ENCODE measurements around the gene FAN1. TPM values are rescaled to one million over a fixed set of nuclear protein-coding genes. Genes with fewer than 3 reads are reported as not detected.

Gene FAN1
- total and polyA plus RNA-seq, 2 donors (not counting 3 experiments of a cell fraction or from before 2014, with no cell fraction given): 4.3 to 11.7 TPM

DNA sequence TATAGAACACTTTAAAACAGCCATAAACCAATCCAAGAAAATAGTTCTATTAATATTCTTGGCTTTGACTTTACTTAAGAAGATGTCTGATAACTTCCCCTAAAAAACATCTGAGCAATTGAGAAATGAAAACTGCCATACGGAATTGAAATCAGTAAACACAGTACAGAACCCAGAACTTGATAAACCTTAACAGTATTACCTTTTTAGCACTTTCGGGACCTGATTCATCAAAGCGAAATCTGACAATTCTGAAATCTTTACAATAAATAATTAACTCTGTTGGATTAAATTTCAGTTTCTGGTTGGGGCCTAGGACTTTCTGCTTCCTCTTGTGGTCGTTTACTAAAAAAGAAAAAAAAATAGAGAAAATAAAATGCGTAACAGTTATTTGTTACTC, 70.4 kb downstream of the FAN1 start:
- H3K79me2 ChIP-seq (ENCODE audit: control insufficient read depth, insufficient read depth, low read length): peaks cover 61% of the 10 kb centered on the region
- no peak overlapping the region for H3K4me3 ChIP-seq (replicated peaks in 1 of 3; ENCODE audit: insufficient read depth in 1 of 3, low read depth in 1 of 3, low read length in 3 of 3)
- intact Hi-C loops (cut with micrococcal nuclease) (no loop called here), dilution Hi-C loops (cut with MboI; ENCODE audit: extremely low pct_ligation_motif_present, low sequenced_read_pairs) (no loop called here)
- H3K9me3 ChIP-seq (replicated peaks; ENCODE audit: control insufficient read depth, insufficient read depth, low read length): no peaks in the 10 kb centered on the region
- peaks cover 18 to 49% of the 10 kb centered on the region in 2 experiments for H3K36me3 ChIP-seq (ENCODE audit: control insufficient read depth in 2 of 2, extremely low read depth in 1 of 2, insufficient read depth in 2 of 2, low read length in 2 of 2)
- FAIRE-seq: no peak
- no peak overlapping the region for H3K4me2 ChIP-seq (ENCODE audit: insufficient read depth, low read length)
- H3K27me3 ChIP-seq (ENCODE audit: control insufficient read depth in 2 of 2, insufficient read depth in 2 of 2, low read length in 2 of 2): no peaks in the 10 kb centered on the region
- no peak overlapping the region for H3K27ac ChIP-seq (ENCODE audit: insufficient read depth, low read depth, low read length)
- TF ChIP-seq MYC (IDR thresholded peaks at IDR 0.05; ENCODE audit: low read depth, low read length): no peak
- BruUV-seq (replicated peaks): no TSS peak
- ChIA-PET CTCF (interaction anchor here (0.7 to 6.3 kb wide), 4 partner anchors 10 to 154 kb away, joined by 3 to 90 read pairs (median 4); no protein-coding TSS in a partner anchor), POLR2A (interaction anchor here (0.6 kb wide), 1 partner anchor 10 kb away, joined by 3 read pairs; no protein-coding TSS in a partner anchor)
- no peak for DNase-seq (ENCODE audit: low read depth, low spot score)
- no peak overlapping the region for H2AFZ ChIP-seq (ENCODE audit: low read depth, low read length)
- peaks cover 4% of the 10 kb centered on the region for H4K20me1 ChIP-seq (replicated peaks; ENCODE audit: control insufficient read depth, extremely low read depth, insufficient read depth, low read length)
- no peak overlapping the region for H3K9ac ChIP-seq (replicated peaks; ENCODE audit: extremely low read depth, insufficient read depth, low read length)
- H3K4me1 ChIP-seq (ENCODE audit: control insufficient read depth, extremely low read depth, insufficient read depth, low read length): no peaks in the 10 kb centered on the region
- H3K9me1 ChIP-seq (replicated peaks; ENCODE audit: control insufficient read depth, extremely low read depth, insufficient read depth, low read length): no peaks in the 10 kb centered on the region

DNA sequence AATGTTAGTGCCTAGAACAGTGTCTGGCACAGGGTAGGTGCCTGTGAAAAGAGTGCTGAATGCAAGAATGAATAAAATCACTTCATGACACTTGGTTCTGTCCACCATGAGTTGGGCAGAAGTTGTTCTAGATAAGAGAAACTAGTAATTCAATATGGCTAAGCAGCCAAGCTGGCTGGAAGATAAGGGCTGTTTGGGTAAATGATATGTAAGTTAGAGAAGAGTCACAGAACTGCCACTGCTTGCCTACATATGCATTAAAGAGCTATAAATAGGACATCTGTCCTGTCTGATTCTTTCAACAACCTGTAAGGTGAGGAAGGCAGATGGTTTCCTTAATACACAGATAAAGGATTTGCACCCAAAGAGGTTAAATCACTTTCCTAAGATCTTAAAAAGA, 74.6 kb downstream of the FAN1 start:
- H3K9me1 ChIP-seq (replicated peaks; ENCODE audit: control insufficient read depth, extremely low read depth, insufficient read depth, low read length): no peaks in the 10 kb centered on the region
- H3K4me2 ChIP-seq (ENCODE audit: insufficient read depth, low read length): no peak overlapping the region
- H3K9ac ChIP-seq (replicated peaks; ENCODE audit: extremely low read depth, insufficient read depth, low read length): no peak overlapping the region
- intact Hi-C loops (cut with micrococcal nuclease) (no loop called here), dilution Hi-C loops (cut with MboI; ENCODE audit: extremely low pct_ligation_motif_present, low sequenced_read_pairs) (no loop called here)
- no peak overlapping the region for H3K4me3 ChIP-seq (replicated peaks in 1 of 3; ENCODE audit: insufficient read depth in 1 of 3, low read depth in 1 of 3, low read length in 3 of 3)
- no peaks in the 10 kb centered on the region for H3K9me3 ChIP-seq (replicated peaks; ENCODE audit: control insufficient read depth, insufficient read depth, low read length)
- no peak overlapping the region for H3K27ac ChIP-seq (ENCODE audit: insufficient read depth, low read depth, low read length)
- H3K27me3 ChIP-seq (ENCODE audit: control insufficient read depth in 2 of 2, insufficient read depth in 2 of 2, low read length in 2 of 2): no peaks in the 10 kb centered on the region
- peaks cover 71% of the 10 kb centered on the region for H3K79me2 ChIP-seq (ENCODE audit: control insufficient read depth, insufficient read depth, low read length)
- TF ChIP-seq MYC (IDR thresholded peaks at IDR 0.05; ENCODE audit: low read depth, low read length) (no peak), FOS (IDR thresholded peaks at IDR 0.05; ENCODE audit: borderline replicate concordance, insufficient read depth, low read length) (no peak), POLR2A (IDR thresholded peaks at IDR 0.05; ENCODE audit: low read depth, low read length) (no peak), POLR2AphosphoS5 (IDR thresholded peaks at IDR 0.05; ENCODE audit: insufficient read depth, low read depth, low read length) (no peak), GATA2 (IDR thresholded peaks at IDR 0.05; ENCODE audit: insufficient read depth, insufficient read length, low read depth, low read length) (no peak), EZH2 (IDR thresholded peaks at IDR 0.05; ENCODE audit: borderline replicate concordance, low read depth, low read length, severe bottlenecking) (no peak), JUN (IDR thresholded peaks at IDR 0.05; ENCODE audit: borderline replicate concordance, insufficient read depth, insufficient read length, low read depth) (no peak)
- TF ChIP-seq, protein P1, sequence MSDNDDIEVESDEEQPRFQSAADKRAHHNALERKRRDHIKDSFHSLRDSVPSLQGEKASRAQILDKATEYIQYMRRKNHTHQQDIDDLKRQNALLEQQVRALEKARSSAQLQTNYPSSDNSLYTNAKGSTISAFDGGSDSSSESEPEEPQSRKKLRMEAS (IDR thresholded peaks at IDR 0.05; ENCODE audit: insufficient read depth, insufficient read length): no peak
- TF ChIP-seq, protein P2, sequence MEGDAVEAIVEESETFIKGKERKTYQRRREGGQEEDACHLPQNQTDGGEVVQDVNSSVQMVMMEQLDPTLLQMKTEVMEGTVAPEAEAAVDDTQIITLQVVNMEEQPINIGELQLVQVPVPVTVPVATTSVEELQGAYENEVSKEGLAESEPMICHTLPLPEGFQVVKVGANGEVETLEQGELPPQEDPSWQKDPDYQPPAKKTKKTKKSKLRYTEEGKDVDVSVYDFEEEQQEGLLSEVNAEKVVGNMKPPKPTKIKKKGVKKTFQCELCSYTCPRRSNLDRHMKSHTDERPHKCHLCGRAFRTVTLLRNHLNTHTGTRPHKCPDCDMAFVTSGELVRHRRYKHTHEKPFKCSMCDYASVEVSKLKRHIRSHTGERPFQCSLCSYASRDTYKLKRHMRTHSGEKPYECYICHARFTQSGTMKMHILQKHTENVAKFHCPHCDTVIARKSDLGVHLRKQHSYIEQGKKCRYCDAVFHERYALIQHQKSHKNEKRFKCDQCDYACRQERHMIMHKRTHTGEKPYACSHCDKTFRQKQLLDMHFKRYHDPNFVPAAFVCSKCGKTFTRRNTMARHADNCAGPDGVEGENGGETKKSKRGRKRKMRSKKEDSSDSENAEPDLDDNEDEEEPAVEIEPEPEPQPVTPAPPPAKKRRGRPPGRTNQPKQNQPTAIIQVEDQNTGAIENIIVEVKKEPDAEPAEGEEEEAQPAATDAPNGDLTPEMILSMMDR (IDR thresholded peaks at IDR 0.05; ENCODE audit: extremely low read depth in 1 of 2, insufficient read depth in 1 of 2, low read depth in 1 of 2, low read length in 2 of 2): no peak
- FAIRE-seq: no peak
- BruUV-seq (replicated peaks): no TSS peak
- DNase-seq (ENCODE audit: low read depth, low spot score): no peak
- H2AFZ ChIP-seq (ENCODE audit: low read depth, low read length): no peak overlapping the region
- peaks cover 3% of the 10 kb centered on the region for H4K20me1 ChIP-seq (replicated peaks; ENCODE audit: control insufficient read depth, extremely low read depth, insufficient read depth, low read length)
- POLR2A ChIA-PET: interaction anchor here (1.6 to 2.0 kb wide), 2 partner anchors 10 to 13 kb away, joined by 4 to 6 read pairs; partner anchors contain the start of gene MTMR10
- CTCF ChIA-PET: interaction anchor here (1.3 to 6.3 kb wide), 3 partner anchors 10 to 150 kb away, joined by 5 to 90 read pairs (median 14); partner anchors contain the start of gene MTMR10
- H3K36me3 ChIP-seq (ENCODE audit: control insufficient read depth in 2 of 2, extremely low read depth in 1 of 2, insufficient read depth in 2 of 2, low read length in 2 of 2): peaks cover 20 to 33% of the 10 kb centered on the region in 2 experiments
- peaks cover 7% of the 10 kb centered on the region for H3K4me1 ChIP-seq (ENCODE audit: control insufficient read depth, extremely low read depth, insufficient read depth, low read length)
